C4-2B (cell line): Measurements from ENCODE around the gene MYO15A.

ENCODE experiments used
- CTCF ChIP-seq: fragments of 450-650 bp; conservative IDR thresholded peaks from 2 replicates; pipeline ENCODE4 v1.5.1; 2017; ENCODE audit warnings: mild to moderate bottlenecking
- ZFX ChIP-seq: fragments of 450-650 bp; IDR thresholded peaks from 2 replicates; pipeline ENCODE4 v1.6.1; 2017

- no peak for TF ChIP-seq CTCF
- no peak for TF ChIP-seq ZFX
Observed at GRCh38 chr17:18109935-18110485, 1.5 kb downstream of the MYO15A start.
